Stimulated activated effector memory CD8-positive, alpha-beta T cell treated with anti-CD3 and anti-CD28 coated beads, Interleukin-12 subunit alpha, Interleukin-12 subunit beta, amount 100 ng/mL, for 72 hours (primary cell): Measurements from ENCODE around the gene PERCC1.

Experiments used
- ATAC-seq: fragments of 150-1000 bp; cut with Tn5 transposase; 2 replicates; pipeline ENCODE4 v1.10.0; 2021
- DNase-seq, 2 donors: peaks; one replicate each; pipeline ENCODE4 v3.0.0; 2021 to 2022; ENCODE audit warnings: low spot score in 2 of 2
- H3K27ac Mint-ChIP-seq: one replicate; pipeline ENCODE4 v1.8.0; 2022; ENCODE audit warnings: mild to moderate bottlenecking, mixed read lengths
- H3K36me3 Mint-ChIP-seq: one replicate; pipeline ENCODE4 v1.8.0; 2022; ENCODE audit warnings: mild to moderate bottlenecking, mixed read lengths
- H3K4me1 Mint-ChIP-seq: one replicate; pipeline ENCODE4 v1.8.0; 2022; ENCODE audit warnings: mixed read lengths
- H3K4me3 Mint-ChIP-seq: one replicate; pipeline ENCODE4 v1.8.0; 2022; ENCODE audit warnings: mild to moderate bottlenecking, mixed read lengths
- H3K9me3 Mint-ChIP-seq: one replicate; pipeline ENCODE4 v1.8.0; 2022; ENCODE audit warnings: mixed read lengths

PERCC1 gene

DNA sequence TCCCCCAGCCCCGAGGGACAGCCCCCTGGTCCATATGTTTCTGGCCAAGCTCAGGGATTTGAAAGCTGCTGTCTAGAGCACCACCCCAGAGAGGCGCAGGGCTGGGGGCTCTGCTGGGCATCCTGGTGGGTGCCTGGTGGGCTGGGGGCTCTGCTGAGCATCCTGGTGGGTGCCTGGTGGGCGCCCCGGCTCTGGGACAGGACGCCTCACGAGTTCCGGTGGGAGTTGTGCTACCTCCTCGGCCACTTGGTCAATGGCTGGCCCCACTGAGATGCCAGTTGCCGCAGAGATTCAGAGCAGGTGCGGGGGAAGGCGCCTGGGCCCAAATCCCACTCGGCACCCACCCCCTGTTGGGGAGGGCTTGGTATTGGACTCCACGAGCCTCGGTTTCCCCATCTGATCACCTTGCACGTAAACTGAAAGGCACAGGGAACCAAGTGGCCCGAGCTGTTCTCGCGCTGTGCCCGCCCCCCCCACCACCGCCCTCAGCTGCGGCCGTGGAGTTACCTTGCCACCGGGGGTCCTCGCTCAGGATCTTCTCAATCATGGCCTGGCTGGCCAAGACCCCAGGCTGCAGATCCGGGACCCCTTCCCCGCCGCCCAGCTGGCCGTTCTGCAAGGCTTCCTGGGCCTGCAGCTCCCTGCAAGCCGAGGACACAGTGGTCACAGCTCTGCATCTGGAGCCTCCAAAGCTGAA lies 29.7 kb upstream of the PERCC1 start:
- DNase-seq (no peak), ATAC-seq (no peak)
- Mint-ChIP-seq H3K36me3 (peaks cover 57% of the 10 kb centered on the region), H3K9me3 (no peaks in the 10 kb centered on the region), H3K4me3 (no peak overlapping the region), H3K27ac (no peak overlapping the region), H3K4me1 (peaks cover 24% of the 10 kb centered on the region)

DNA sequence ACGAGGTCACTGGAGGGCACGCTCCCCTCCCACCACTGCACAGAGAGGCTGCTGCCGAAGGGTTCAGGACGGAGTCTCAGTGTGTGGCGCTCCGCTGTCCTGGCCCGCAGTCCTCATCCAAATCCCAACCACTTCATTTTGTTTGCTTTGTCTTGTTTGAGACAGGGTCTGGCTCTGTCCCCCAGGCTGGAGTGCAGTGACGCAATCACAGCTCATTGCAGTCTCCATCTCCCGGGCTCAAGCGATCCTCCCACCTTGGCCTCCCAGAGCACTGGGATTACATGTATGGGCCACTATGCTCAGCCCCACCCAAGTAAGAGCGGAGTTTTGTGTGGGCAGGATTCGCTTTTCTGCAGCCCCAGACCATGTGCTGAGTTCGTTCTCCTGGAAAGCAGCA lies 29.1 kb upstream of the PERCC1 start:
- DNase-seq (no peak), ATAC-seq (no peak)
- peaks cover 62% of the 10 kb centered on the region for H3K36me3 Mint-ChIP-seq
- H3K4me3 Mint-ChIP-seq: no peak overlapping the region
- no peak overlapping the region for H3K27ac Mint-ChIP-seq
- H3K4me1 Mint-ChIP-seq: peaks cover 24% of the 10 kb centered on the region
- no peaks in the 10 kb centered on the region for H3K9me3 Mint-ChIP-seq

DNA sequence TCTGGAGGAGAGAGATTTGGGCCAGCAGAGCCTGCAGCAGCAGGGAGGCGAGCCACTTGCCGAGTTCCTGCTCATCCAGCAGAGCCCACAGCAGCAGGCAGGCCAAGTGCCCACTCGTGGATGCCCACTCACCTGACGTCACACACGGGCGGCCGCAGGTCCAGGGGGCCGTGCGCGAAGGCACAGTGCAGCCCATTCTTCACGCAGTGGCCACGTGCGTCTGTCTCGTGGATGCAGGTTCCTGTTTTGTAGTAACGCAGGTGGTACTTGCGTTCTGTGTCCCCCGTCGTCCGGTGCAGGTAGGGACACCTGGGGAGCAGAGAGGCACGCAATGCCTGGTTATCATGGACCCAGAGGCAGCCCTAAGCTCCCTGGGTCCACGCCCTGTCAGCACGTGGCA lies 27.8 kb upstream of the PERCC1 start:
- Mint-ChIP-seq H3K9me3 (no peaks in the 10 kb centered on the region), H3K27ac (no peak overlapping the region), H3K4me3 (no peak overlapping the region), H3K36me3 (peaks cover 71% of the 10 kb centered on the region), H3K4me1 (peaks cover 29% of the 10 kb centered on the region)
- DNase-seq: no peak
- no peak for ATAC-seq

DNA sequence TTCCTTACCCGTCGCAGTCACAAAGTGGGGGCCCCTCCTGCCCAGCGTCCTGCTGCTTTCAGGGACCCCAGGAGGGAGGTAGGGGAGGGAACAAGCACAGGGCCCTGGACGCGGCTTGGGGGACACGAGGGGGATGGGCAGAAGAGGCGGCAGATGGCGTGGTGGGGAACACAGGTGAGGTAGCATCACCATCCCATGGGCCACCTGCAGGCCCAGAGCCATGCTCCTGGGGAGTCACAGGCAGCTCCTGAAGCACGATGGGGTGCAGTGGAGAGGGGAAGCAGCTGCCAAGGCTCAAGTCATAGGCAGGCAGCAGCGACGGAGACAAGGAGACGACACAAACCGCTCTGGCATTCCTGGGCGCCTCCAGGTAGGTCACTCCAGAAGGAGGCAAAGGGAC lies 27.1 kb upstream of the PERCC1 start:
- Mint-ChIP-seq H3K4me3 (no peak overlapping the region), H3K9me3 (no peaks in the 10 kb centered on the region), H3K36me3 (peaks cover 75% of the 10 kb centered on the region), H3K27ac (no peak overlapping the region), H3K4me1 (peaks cover 34% of the 10 kb centered on the region)
- DNase-seq (no peak), ATAC-seq (no peak)

DNA sequence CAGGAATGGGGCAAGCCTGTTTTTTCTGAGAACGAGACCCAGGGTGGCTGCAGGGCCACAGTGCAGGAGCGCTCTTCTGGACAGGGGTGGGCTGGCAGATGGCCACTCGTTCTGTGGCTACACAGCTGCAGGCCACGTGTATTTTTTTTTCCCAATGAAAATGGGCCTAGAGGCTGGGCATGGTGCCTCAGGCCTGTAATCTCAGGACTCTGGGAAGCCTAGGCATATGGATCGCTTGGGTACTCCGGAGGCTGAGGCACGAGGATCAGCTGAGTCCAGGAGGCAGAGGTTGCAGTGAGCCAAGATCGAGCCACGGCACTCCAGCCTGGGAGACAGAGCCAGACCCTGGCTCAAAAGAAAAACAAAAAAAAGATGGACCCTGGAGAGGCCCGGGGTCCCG lies 23.1 kb upstream of the PERCC1 start:
- Mint-ChIP-seq H3K36me3 (peaks cover 79% of the 10 kb centered on the region), H3K4me3 (peak overlapping the region; percentile 71), H3K4me1 (peaks cover 24% of the 10 kb centered on the region), H3K27ac (peak overlapping the region; percentile 61), H3K9me3 (no peaks in the 10 kb centered on the region)
- DNase-seq (no peak), ATAC-seq (no peak)

DNA sequence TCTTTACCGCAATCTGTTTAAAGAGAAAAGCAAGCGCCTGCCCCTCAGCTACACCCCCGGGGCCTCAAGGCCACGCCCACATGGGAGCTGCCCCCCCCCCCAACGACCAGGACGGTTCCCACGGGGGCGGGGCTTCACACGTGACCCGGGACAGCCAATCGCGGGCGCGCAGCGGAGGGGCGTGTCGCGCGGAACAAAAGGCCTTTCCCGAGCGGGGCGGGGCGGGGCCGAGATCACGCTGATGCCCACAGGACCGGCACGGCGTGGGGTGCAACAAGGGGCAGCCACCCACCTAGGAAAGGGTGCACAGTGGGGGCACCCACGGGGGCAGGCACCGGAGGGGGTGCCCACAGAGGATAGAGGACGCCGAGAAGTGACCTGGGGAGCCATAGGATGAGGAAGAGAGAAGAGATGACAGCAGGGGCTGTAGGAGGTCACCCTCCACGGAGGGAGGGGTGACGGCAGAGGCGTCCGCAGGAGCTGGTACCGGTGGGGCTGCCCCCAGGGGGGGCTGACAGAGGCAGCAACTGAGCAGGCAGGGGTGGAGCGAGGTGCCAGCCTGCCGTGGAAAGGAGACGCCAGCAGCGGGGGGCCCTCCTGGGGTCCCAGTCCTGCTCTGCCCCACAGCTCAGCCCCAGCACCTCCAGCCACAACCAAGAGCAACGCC lies 22.6 kb upstream of the PERCC1 start:
- H3K27ac Mint-ChIP-seq: peak overlapping the region; percentile 61
- DNase-seq: peak; percentile 98 to 99

DNA sequence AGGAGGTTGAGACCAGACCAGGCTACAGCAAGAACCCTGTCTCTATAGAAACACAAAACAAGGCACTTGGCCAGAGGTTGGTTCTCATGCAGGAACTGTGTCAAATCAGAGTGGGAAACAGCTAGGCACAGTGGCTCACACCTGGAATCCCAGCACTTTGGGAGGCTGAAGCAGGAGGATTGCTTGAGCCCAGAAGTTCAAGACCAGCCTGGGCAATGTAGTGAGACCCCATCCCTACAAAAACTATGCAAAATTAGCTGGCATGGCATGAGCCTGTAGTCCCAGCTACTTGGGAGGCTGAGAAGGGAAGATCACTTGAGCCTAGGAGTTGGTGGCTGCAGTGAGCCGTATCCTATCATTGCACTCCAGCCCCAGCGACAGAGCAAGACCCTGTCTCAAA lies 18.0 kb upstream of the PERCC1 start:
- H3K4me3 Mint-ChIP-seq: peak overlapping the region; percentile 72
- no peak for ATAC-seq
- peak overlapping the region; percentile 80 for H3K27ac Mint-ChIP-seq

More for the DNA sequence above, 22.6 kb upstream of the PERCC1 start:
- H3K9me3 Mint-ChIP-seq: no peaks in the 10 kb centered on the region
- H3K36me3 Mint-ChIP-seq: peaks cover 79% of the 10 kb centered on the region
- H3K4me1 Mint-ChIP-seq: peaks cover 22% of the 10 kb centered on the region
- H3K4me3 Mint-ChIP-seq: peak overlapping the region; percentile 71
- ATAC-seq: peak; percentile 93

DNA sequence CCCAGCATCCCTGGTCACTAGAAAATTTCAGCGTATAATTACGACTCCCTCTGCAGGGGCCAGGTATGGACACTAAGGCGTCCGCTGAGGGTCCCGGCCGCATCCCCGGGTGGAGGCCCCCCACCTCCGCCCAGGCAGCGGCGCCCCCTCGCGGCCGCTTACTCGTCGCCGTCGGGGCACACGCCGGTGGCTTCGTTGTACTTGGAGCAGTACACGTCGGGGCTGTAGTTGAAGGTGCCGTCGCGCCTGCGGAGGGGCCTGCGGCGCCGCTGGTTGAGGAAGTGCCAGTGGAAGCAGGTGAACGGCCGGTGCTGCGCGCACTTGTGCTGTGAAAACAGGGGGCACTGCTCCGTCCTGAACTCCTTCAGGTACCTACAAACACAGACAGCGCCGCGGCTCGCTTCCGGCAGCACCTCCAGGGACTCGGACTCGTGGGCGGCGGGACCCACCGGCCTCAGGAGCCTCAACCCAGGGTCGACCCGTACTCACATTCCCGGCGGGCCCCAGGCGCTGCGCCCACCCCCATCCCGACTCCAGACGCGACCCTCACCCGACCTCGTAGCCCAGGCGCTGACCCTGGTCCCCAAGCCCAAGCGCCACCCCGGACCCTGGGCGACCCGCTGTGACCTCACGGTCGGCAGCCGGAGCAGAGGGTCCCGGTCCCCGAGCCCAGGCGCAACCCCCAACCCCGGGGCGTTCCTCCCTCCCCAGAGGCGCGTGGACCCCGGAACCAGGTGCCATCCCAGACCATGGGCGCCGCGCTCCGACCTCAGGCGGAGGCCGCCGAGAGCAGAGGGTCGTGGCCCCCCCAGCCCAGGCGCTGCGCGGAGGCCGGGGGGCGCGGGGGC lies 17.0 kb upstream of the PERCC1 start:
- DNase-seq (peak; percentile 74 to 89), ATAC-seq (peak; percentile 73)
- Mint-ChIP-seq H3K9me3 (no peaks in the 10 kb centered on the region), H3K36me3 (peaks cover 88% of the 10 kb centered on the region), H3K27ac (peak overlapping the region; percentile 80), H3K4me3 (peak overlapping the region; percentile 72), H3K4me1 (peaks cover 6% of the 10 kb centered on the region)

More for the DNA sequence above, 18.0 kb upstream of the PERCC1 start:
- DNase-seq: no peak
- H3K4me1 Mint-ChIP-seq: peaks cover 7% of the 10 kb centered on the region
- H3K9me3 Mint-ChIP-seq: no peaks in the 10 kb centered on the region
- peaks cover 84% of the 10 kb centered on the region for H3K36me3 Mint-ChIP-seq

DNA sequence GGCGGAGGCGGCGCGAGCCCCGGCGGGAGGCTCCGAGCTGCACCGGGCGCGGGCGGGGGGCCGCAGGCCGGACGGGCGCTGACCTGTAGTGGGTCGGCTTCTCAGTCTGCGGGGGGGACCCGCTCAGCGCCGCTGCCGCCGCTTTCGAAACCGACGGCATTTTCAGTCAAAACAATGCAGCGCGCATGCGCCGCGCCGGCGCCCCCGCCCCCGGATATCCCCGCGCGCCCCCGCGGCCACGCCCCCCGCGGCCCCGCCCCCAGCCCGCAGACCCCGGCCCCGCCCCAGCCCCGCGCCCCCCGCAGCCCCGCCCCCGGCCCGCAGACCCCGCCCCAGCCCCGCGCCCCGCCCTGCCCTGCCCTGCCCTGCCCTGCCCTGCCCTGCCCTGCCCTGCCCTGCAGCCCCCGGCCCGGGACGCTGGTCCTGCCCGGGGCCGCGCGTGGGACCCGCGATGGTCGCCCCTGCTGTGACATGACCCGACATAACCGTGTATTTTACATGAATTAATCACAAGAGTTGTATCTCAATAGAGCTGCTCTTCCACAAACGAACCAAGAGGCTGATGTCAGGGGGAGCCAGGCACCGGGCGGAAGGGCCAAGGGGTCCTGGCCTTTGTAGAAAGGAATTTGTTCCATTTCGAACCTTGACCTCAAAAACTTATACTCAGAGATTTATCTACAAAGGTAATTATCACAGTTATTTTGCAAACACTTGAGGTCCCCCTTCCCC lies 16.2 kb upstream of the PERCC1 start, which contains the start of gene UNKL:
UNKL (minus strand) TSS at position 173 of the 729 bp plus-strand sequence; CDS start at position 160, 13 bp downstream.
- ATAC-seq (peak; percentile 75), DNase-seq (peak; percentile 66 to 89)
- Mint-ChIP-seq H3K9me3 (no peaks in the 10 kb centered on the region), H3K36me3 (peaks cover 88% of the 10 kb centered on the region), H3K4me1 (peaks cover 6% of the 10 kb centered on the region), H3K27ac (peak within 1 kb of the TSS; percentile 88), H3K4me3 (peak within 1 kb of the TSS; percentile 72)

DNA sequence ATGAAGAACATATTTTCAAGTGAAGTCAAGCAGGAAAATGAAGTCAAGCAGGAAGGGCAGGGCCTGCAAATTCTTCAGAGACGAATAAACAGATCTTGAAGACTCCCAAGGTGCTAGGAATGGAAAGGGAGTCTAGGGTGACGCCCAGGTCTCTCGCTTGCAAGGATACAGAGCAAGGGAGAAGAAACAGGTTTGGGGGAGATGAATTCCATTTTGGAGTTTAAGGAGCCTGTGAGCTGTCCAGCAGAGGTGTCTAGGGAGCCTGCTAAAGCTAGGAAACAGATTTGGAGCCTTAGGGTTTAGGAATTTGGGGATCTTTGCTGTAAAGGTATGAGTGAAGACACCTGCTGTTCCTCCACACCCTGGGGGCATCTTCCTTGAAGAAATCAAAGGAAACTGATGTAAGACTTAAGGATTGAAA lies 14.3 kb upstream of the PERCC1 start:
- Mint-ChIP-seq H3K4me3 (no peak overlapping the region), H3K9me3 (no peaks in the 10 kb centered on the region), H3K27ac (peak overlapping the region; percentile 27), H3K4me1 (peaks cover 6% of the 10 kb centered on the region), H3K36me3 (peaks cover 87% of the 10 kb centered on the region)
- DNase-seq (no peak), ATAC-seq (no peak)

DNA sequence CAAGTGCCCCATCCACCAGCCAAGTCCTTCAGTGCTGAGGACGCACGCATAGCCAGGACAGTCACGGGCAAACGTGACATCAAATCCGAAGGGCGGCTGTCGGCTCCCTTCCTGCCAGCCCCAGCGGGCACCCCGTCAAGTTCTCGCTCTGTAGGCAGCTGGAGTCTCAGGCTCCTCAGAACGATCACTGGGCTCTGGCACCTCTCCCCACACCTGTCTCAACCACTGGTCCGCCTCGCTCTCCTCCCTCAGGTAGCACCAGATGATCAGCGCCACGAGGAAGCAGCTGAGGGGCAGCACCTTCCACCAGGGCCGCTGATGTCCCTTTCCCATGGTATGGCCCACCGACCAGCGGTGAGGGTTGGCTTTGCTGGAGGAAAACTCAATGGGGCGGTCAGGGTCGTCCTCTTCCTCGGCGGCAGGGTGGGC lies 10.8 kb upstream of the PERCC1 start:
- Mint-ChIP-seq H3K27ac (peak overlapping the region; percentile 100), H3K4me1 (peaks cover 13% of the 10 kb centered on the region), H3K4me3 (peak overlapping the region; percentile 84), H3K36me3 (peaks cover 58% of the 10 kb centered on the region), H3K9me3 (no peaks in the 10 kb centered on the region)
- no peak for ATAC-seq
- DNase-seq: no peak

DNA sequence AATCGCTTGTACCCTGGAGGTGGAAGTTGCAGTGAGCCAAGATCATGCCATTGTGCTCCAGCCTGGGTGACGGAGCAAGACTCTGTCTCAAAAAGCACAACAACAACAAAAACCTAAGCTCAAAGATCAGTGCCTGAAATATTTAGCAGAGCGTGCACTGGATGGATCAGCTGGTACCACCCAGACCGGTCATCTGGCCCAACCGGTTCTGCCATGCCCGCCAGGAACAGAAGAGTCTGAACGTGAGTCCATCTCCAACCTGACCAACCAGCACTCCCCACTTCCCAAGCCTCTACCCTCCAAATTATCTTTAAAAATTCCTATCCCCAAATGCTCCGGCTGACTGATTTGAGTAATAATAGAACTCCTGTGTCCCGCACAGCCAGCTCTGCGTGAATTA lies 8.8 kb upstream of the PERCC1 start:
- H3K27ac Mint-ChIP-seq: peak overlapping the region; percentile 100
- H3K36me3 Mint-ChIP-seq: peaks cover 43% of the 10 kb centered on the region
- peaks cover 13% of the 10 kb centered on the region for H3K4me1 Mint-ChIP-seq
- DNase-seq: no peak
- H3K9me3 Mint-ChIP-seq: no peaks in the 10 kb centered on the region
- ATAC-seq: no peak
- H3K4me3 Mint-ChIP-seq: peak overlapping the region; percentile 84

DNA sequence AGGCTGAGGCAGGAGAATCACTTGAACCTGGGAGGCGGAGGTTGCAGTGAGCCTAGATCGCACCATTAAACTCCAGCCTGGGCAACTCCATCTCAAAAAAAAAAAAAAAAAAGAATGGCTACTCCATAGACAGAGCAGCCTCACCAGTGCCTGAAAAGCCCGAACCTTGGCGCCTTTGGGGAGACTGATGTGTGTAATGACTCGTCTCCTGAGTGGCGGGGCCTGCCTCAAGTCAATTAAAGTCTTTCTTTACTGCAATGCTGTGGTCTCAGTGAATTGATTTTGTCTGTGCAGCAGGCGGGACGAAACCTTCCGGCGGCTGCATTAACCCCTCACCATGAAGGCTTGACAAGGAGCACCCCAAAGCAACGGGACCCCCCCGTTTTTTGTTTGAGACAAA lies 6.8 kb upstream of the PERCC1 start:
- ATAC-seq: no peak
- no peaks in the 10 kb centered on the region for H3K9me3 Mint-ChIP-seq
- H3K4me3 Mint-ChIP-seq: no peak overlapping the region
- peak overlapping the region; percentile 80 for H3K27ac Mint-ChIP-seq
- peaks cover 7% of the 10 kb centered on the region for H3K4me1 Mint-ChIP-seq
- peaks cover 24% of the 10 kb centered on the region for H3K36me3 Mint-ChIP-seq
- DNase-seq: no peak

DNA sequence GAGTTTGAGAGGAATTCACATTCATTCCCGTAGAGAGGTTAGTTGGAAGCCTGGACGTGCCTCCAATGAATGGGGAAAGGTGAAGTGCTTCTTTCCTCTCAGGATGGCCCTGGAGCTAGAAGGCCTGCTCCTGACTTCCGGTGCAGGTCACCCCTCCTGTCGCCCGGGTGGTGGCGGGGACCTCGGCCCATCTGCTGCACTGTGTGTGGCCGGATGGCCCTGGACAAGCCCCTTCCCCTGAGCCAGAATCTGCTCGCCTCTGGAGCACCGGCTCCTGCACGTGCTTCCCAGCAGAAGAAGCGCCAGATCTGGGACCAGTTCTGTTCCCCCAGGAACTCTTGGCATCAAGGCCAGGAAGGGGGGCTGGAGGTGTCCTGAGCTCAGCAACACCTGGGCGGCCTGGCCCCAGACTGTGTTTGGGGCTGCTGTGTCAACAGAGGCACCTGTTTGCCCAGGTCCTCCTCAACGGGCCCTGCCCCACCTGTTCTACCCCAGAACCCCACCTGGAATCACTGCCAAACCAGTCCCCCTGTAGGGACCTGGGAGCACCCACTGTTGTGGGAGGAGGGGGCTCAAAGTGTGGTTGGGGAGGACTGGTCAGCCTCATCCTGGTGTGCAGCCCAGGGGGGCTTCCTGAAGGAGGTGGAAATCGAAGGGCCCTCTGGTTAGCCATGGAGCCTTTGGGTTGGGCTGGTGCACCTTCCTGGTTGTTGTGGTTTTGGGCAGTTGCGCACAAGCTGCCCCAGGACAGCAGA lies 5.1 kb upstream of the PERCC1 start:
- no peak overlapping the region for H3K4me3 Mint-ChIP-seq
- H3K36me3 Mint-ChIP-seq: peaks cover 6% of the 10 kb centered on the region
- peaks cover 7% of the 10 kb centered on the region for H3K4me1 Mint-ChIP-seq
- no peak for ATAC-seq
- peak overlapping the region; percentile 43 for H3K27ac Mint-ChIP-seq
- DNase-seq: no peak
- no peaks in the 10 kb centered on the region for H3K9me3 Mint-ChIP-seq
